ENCODE measurements around the gene APBB1. TPM values are rescaled to one million over a fixed set of nuclear protein-coding genes. Genes with fewer than 3 reads are reported as not detected.

APBB1 gene
- total and polyA plus RNA-seq, 2 donors (not counting 1 experiment from before 2014, with no cell fraction given), result 23.4 to 32.5 TPM

- Histone ChIP-seq H3K36me3 (replicated peaks in 1 of 2; ENCODE audit: control extremely low read depth in 1 of 2, control insufficient read depth in 1 of 2, extremely low read depth in 1 of 2, insufficient read depth in 2 of 2, low read length in 1 of 2) (no peaks in the 10 kb centered on the region), H3K4me2 (replicated peaks; ENCODE audit: low read depth, low read length, poor library complexity, severe bottlenecking) (no peak overlapping the region), H3K4me3 (ENCODE audit: control extremely low read depth in 1 of 5, extremely low read depth in 1 of 5, insufficient read depth in 1 of 5, low read depth in 2 of 5, low read length in 4 of 5) (no peak overlapping the region), H3K79me2 (ENCODE audit: control insufficient read depth, insufficient read depth, low read length) (no peaks in the 10 kb centered on the region), H3K4me1 (ENCODE audit: control insufficient read depth in 2 of 2, insufficient read depth in 2 of 2, low read length in 2 of 2) (peaks cover 0 to 4% of the 10 kb centered on the region in 2 donors), H3K27me3 (replicated peaks in 1 of 4; ENCODE audit: control extremely low read depth in 1 of 4, control insufficient read depth in 3 of 4, insufficient read depth in 4 of 4, low read length in 3 of 4) (no peaks in the 10 kb centered on the region), H2AFZ (ENCODE audit: insufficient read depth, low read depth, low read length, poor library complexity, severe bottlenecking) (no peak overlapping the region), H4K20me1 (ENCODE audit: control insufficient read depth, insufficient read depth, low read length, poor library complexity, severe bottlenecking) (no peaks in the 10 kb centered on the region), H3K9ac (ENCODE audit: low read length) (no peak overlapping the region), H3K9me3 (ENCODE audit: control extremely low read depth in 1 of 3, control insufficient read depth in 2 of 3, insufficient read depth in 1 of 3, low read length in 2 of 3) (no peaks in the 10 kb centered on the region), H3K27ac (ENCODE audit: low read length in 2 of 2) (no peak overlapping the region)
- ChIA-PET POLR2A (interaction anchor here (0.7 kb wide), 1 partner anchor 64 kb away, joined by 3 read pairs; no protein-coding TSS in a partner anchor), CTCF (interaction anchor here (0.6 to 14.4 kb wide), 36 partner anchors 9 to 262 kb away, joined by 3 to 536 read pairs (median 5); partner anchors contain the start of genes APBB1 and SMPD1)
- intact Hi-C loops (cut with micrococcal nuclease), result loop anchor here (1.0 to 2.0 kb wide), 2 partner anchors 61 to 64 kb away; no protein-coding TSS in a partner anchor
- TF ChIP-seq CTCF (IDR thresholded peaks at IDR 0.05), result peak; percentile 92
- no peak for TF ChIP-seq EZH2 (IDR thresholded peaks at IDR 0.05; ENCODE audit: borderline replicate concordance, insufficient read depth, low read depth, low read length, poor library complexity, severe bottlenecking)
- Mint-ChIP-seq H3K4me1 (no peaks in the 10 kb centered on the region), H3K4me3 (no peak overlapping the region), H3K27ac (no peak overlapping the region), H3K27me3 (no peaks in the 10 kb centered on the region), H3K9me3 (ENCODE audit: insufficient read depth) (no peaks in the 10 kb centered on the region)
- WGBS (ENCODE audit: insufficient coverage), result 24% methylated on average over 5 of the region's 5 CpGs
- DNase-seq, result peak; percentile 72
- peak; percentile 92 for ATAC-seq (ENCODE audit: low read depth)
These were observed 24.5 kb upstream of the APBB1 start for GRCh38 chr11:6443269-6444003.

- peaks cover 8 to 14% of the 10 kb centered on the region in 2 donors for H3K4me1 ChIP-seq (ENCODE audit: control insufficient read depth in 2 of 2, insufficient read depth in 2 of 2, low read length in 2 of 2)
- ATAC-seq (ENCODE audit: low read depth), result no peak
- ChIA-PET CTCF (interaction anchor here (0.8 to 14.4 kb wide), 10 partner anchors 8 to 263 kb away, joined by 3 to 536 read pairs (median 6); partner anchors contain the start of gene APBB1), POLR2A (no interaction called here)
- H3K9ac ChIP-seq (ENCODE audit: low read length), result no peak overlapping the region
- H3K4me3 ChIP-seq (ENCODE audit: control extremely low read depth in 1 of 5, extremely low read depth in 1 of 5, insufficient read depth in 1 of 5, low read depth in 2 of 5, low read length in 4 of 5), result no peak overlapping the region
- H3K27ac Mint-ChIP-seq, result no peak overlapping the region
- no peaks in the 10 kb centered on the region for H3K79me2 ChIP-seq (ENCODE audit: control insufficient read depth, insufficient read depth, low read length)
- H3K36me3 ChIP-seq (replicated peaks in 1 of 2; ENCODE audit: control extremely low read depth in 1 of 2, control insufficient read depth in 1 of 2, extremely low read depth in 1 of 2, insufficient read depth in 2 of 2, low read length in 1 of 2), result no peaks in the 10 kb centered on the region
- no peaks in the 10 kb centered on the region for H3K9me3 Mint-ChIP-seq (ENCODE audit: insufficient read depth)
- 93% methylated on average over 4 of the region's 4 CpGs for WGBS (ENCODE audit: insufficient coverage)
- H4K20me1 ChIP-seq (ENCODE audit: control insufficient read depth, insufficient read depth, low read length, poor library complexity, severe bottlenecking), result no peaks in the 10 kb centered on the region
- H3K27me3 ChIP-seq (replicated peaks in 1 of 4; ENCODE audit: control extremely low read depth in 1 of 4, control insufficient read depth in 3 of 4, insufficient read depth in 4 of 4, low read length in 3 of 4), result no peaks in the 10 kb centered on the region
- no peaks in the 10 kb centered on the region for H3K27me3 Mint-ChIP-seq
- no peak overlapping the region for H3K4me3 Mint-ChIP-seq
- TF ChIP-seq CTCF (IDR thresholded peaks at IDR 0.05) (no peak), EZH2 (IDR thresholded peaks at IDR 0.05; ENCODE audit: borderline replicate concordance, insufficient read depth, low read depth, low read length, poor library complexity, severe bottlenecking) (no peak)
- intact Hi-C loops (cut with micrococcal nuclease), result loop anchor here (2.0 kb wide), 1 partner anchor 62 kb away; no protein-coding TSS in a partner anchor
- H3K4me2 ChIP-seq (replicated peaks; ENCODE audit: low read depth, low read length, poor library complexity, severe bottlenecking), result no peak overlapping the region
- no peak for DNase-seq
- H2AFZ ChIP-seq (ENCODE audit: insufficient read depth, low read depth, low read length, poor library complexity, severe bottlenecking), result no peak overlapping the region
- no peaks in the 10 kb centered on the region for H3K9me3 ChIP-seq (ENCODE audit: control extremely low read depth in 1 of 3, control insufficient read depth in 2 of 3, insufficient read depth in 1 of 3, low read length in 2 of 3)
- no peaks in the 10 kb centered on the region for H3K4me1 Mint-ChIP-seq
- H3K27ac ChIP-seq (ENCODE audit: low read length in 2 of 2), result no peak overlapping the region
These were observed 23.5 kb upstream of the APBB1 start for GRCh38 chr11:6442441-6442840.
